ENCODE results near the gene TSPEAR. TPM values are rescaled to one million over a fixed set of nuclear protein-coding genes. Genes with fewer than 3 reads are reported as not detected.

The TSPEAR gene
- total and polyA plus RNA-seq, 11 donors = 0.01 to 2.6 (median 0.71) TPM; not detected in 2

DNA sequence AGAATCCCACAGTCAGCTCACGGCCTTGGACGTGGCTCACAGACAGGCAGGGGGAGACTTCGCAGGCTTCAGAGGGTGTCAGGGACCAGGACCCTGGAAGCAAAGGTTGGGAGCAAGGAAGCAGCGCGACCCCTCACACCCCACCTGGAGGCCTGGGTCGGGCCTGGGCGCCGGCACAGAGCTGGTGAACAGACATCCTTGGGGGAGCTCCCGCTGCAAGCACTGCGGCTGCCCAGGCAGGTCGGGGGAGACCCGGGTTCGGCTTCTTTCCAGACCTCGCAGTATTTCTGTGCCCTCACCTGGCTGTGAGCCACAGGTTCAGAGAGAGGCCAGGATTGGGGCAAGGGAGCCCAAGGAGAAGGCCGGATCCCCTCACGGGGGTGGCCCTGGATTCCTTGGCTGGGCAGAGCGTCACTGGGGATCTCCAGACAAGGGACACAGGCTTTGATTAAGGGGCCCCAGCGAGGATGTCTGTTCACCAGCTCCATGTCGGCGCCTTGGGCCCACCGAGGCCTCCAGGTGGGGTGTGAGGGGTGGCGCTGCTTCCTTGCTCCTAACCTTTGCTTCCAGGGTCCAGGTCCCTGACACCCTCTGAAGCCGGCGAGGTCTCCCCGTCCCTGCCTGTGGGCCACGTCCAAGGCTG, 37.9 kb upstream of the TSPEAR start:
- ATAC-seq (peak in 1 of 4 donors; percentile 21), DNase-seq (no peak)
- Histone ChIP-seq H3K9me3 (peaks cover 0 to 4% (median 0%) of the 10 kb centered on the region in 12 donors), H3K36me3 (no peaks in the 10 kb centered on the region), H3K27me3 (peaks cover 0 to 16% (median 5%) of the 10 kb centered on the region in 9 donors), H3K4me1 (peaks cover 0 to 3% (median 0%) of the 10 kb centered on the region in 12 donors), H3K4me3 (no peak overlapping the region), H3K27ac (no peak overlapping the region)
- 72 to 80% (median 75%) methylated on average over 20 to 26 of the region's 26 CpGs for WGBS, 4 donors
- TF ChIP-seq POLR2A (IDR thresholded peaks at IDR 0.05) = no peak
- TF ChIP-seq, protein P1, sequence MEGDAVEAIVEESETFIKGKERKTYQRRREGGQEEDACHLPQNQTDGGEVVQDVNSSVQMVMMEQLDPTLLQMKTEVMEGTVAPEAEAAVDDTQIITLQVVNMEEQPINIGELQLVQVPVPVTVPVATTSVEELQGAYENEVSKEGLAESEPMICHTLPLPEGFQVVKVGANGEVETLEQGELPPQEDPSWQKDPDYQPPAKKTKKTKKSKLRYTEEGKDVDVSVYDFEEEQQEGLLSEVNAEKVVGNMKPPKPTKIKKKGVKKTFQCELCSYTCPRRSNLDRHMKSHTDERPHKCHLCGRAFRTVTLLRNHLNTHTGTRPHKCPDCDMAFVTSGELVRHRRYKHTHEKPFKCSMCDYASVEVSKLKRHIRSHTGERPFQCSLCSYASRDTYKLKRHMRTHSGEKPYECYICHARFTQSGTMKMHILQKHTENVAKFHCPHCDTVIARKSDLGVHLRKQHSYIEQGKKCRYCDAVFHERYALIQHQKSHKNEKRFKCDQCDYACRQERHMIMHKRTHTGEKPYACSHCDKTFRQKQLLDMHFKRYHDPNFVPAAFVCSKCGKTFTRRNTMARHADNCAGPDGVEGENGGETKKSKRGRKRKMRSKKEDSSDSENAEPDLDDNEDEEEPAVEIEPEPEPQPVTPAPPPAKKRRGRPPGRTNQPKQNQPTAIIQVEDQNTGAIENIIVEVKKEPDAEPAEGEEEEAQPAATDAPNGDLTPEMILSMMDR (IDR thresholded peaks at IDR 0.05) = no peak
- intact Hi-C loops (cut with DNase I) = loop anchor here in 2 of 10 donors (10.0 kb wide), 1 partner anchor 234 kb away; no protein-coding TSS in a partner anchor

- Histone ChIP-seq H3K9me3 (no peaks in the 10 kb centered on the region), H3K36me3 (no peaks in the 10 kb centered on the region), H3K4me3 (no peak overlapping the region), H3K27me3 (peaks cover 0 to 16% (median 5%) of the 10 kb centered on the region in 9 donors), H3K4me1 (peaks cover 0 to 3% (median 0%) of the 10 kb centered on the region in 12 donors), H3K27ac (no peak overlapping the region)
- TF ChIP-seq, protein P1 (IDR thresholded peaks at IDR 0.05) = no peak
- TF ChIP-seq POLR2A (IDR thresholded peaks at IDR 0.05) = no peak
- DNase-seq (no peak), ATAC-seq (no peak)
- intact Hi-C loops (cut with DNase I) = loop anchor here in 2 of 10 donors (10.0 kb wide), 1 partner anchor 234 kb away; no protein-coding TSS in a partner anchor
- 56 to 65% (median 59%) methylated on average over 14 to 16 of the region's 16 CpGs for WGBS, 4 donors
These were observed 37.2 kb upstream of the TSPEAR start for GRCh38 chr21:44748621-44749020.

- DNase-seq = no peak
- H3K27ac ChIP-seq = no peak overlapping the region
- no peak for TF ChIP-seq POLR2A (IDR thresholded peaks at IDR 0.05)
- TF ChIP-seq, protein P1 (IDR thresholded peaks at IDR 0.05) = peak in 9 of 12 donors; percentile 8 to 42 (median 32)
- H3K9me3 ChIP-seq = peaks cover 0 to 28% (median 15%) of the 10 kb centered on the region in 12 donors
- peaks cover 0 to 3% (median 0%) of the 10 kb centered on the region in 9 donors for H3K27me3 ChIP-seq
- no peaks in the 10 kb centered on the region for H3K4me1 ChIP-seq
- intact Hi-C loops (cut with DNase I) = loop anchor here in 6 of 10 donors (2.0 to 10.0 kb wide), 4 partner anchors 120 to 232 kb away; no protein-coding TSS in a partner anchor
- H3K36me3 ChIP-seq = no peaks in the 10 kb centered on the region
- WGBS, 4 donors = 91 to 96% (median 93%) methylated on average over 1 of the region's 1 CpG
- H3K4me3 ChIP-seq = no peak overlapping the region
- no peak for ATAC-seq
These were observed 31.2 kb upstream of the TSPEAR start for GRCh38 chr21:44742418-44743153.

- 93 to 98% (median 97%) methylated on average over 3 of the region's 3 CpGs for WGBS, 4 donors
- intact Hi-C loops (cut with DNase I) = loop anchor here in 6 of 10 donors (2.0 to 10.0 kb wide), 4 partner anchors 120 to 231 kb away; no protein-coding TSS in a partner anchor
- peaks cover 0 to 3% (median 0%) of the 10 kb centered on the region in 9 donors for H3K27me3 ChIP-seq
- no peaks in the 10 kb centered on the region for H3K4me1 ChIP-seq
- no peak overlapping the region for H3K27ac ChIP-seq
- DNase-seq = no peak
- ATAC-seq = no peak
- no peak for TF ChIP-seq POLR2A (IDR thresholded peaks at IDR 0.05)
- TF ChIP-seq, protein P1 (IDR thresholded peaks at IDR 0.05) = no peak
- no peak overlapping the region for H3K4me3 ChIP-seq
- peaks cover 0 to 34% (median 20%) of the 10 kb centered on the region in 12 donors for H3K9me3 ChIP-seq
- H3K36me3 ChIP-seq = no peaks in the 10 kb centered on the region
These were observed 30.5 kb upstream of the TSPEAR start for GRCh38 chr21:44741921-44742320.
